H54 (cell line): ENCODE data around the gene CCDC28A.

Experiments used
- DNase-seq: peaks from one replicate; pipeline ENCODE4 v3.0.0; 2011; ENCODE audit warnings: low spot score, mixed read lengths; ENCODE audit not compliant: insufficient read length
- FAIRE-seq: peaks from 3 replicates; lab custom pipeline; 2011; peaks lifted over from hg19 to GRCh38; lab: Jason Lieb, UNC
- POLR2A ChIP-seq: IDR thresholded peaks from 2 replicates; pipeline ENCODE4 v1.6.1; 2011; ENCODE audit warnings: low read depth, mild to moderate bottlenecking, low read length

CCDC28A gene

GRCh38 chr6:138772596-138773176 is 883 bp upstream of the CCDC28A start:
- DNase-seq (no peak), FAIRE-seq (no peak)
- TF ChIP-seq POLR2A = no peak

DNA sequence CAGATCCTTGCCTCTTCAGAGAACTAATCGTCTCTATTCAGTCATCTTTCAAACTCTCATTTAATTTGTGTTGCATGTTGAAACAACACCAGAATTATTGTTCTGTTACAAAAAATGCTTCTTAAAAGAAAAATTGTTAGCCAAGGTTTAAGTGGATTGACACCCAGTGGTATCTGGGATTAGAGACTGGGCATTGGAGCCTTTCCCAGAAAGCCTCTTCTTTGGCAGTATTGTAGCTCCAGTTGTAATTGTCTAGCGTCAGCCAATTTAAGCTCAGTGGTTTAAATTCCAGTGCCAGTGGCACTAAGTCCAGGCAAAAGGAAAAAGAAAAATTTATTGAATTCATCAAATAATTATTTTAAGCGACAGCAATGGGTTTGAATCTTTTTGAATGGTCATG is 801 bp downstream of the CCDC28A start:
- no peak for TF ChIP-seq POLR2A
- FAIRE-seq (no peak), DNase-seq (no peak)

DNA sequence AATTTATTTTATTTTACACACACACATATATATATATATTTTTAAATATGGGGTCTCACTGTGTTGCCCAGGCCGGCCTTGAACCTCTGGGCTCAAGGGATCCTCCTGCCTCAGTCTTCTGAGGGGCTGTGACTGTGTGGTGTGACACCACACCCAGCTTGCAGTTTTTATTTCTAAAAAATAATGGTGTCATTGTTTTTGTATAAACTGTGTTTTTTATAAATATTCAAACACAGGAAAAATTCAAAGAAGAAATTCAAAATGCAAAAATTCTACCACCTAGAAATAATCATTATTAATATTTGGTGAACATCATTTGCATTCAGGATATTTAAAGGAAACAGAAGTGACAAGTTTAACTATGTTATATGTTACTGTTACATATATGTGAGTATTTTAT is 3.1 kb downstream of the CCDC28A start:
- FAIRE-seq (no peak), DNase-seq (no peak)
- no peak for TF ChIP-seq POLR2A

GRCh38 chr6:138778331-138778730 is 4.8 kb downstream of the CCDC28A start:
- FAIRE-seq (no peak), DNase-seq (no peak)
- no peak for TF ChIP-seq POLR2A

DNA sequence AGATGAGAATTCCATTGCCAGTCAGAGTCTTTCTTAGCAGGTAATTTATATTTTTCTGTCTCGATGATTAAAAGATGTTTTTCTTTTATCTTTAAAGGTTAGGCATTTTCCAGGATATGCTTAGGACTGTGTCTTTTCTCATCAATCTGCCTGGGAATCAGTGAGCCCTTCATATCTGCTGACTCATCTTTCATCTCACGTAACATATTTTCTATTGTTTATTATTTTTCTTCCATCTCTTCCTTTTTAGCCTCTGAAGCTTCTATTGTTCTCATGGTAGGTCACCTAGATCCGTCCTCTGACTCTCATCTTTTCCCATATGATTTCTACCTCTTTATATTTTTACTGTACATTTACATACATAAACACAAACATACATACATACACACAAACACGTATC is 8.7 kb downstream of the CCDC28A start:
- DNase-seq (no peak), FAIRE-seq (no peak)
- no peak for TF ChIP-seq POLR2A

DNA sequence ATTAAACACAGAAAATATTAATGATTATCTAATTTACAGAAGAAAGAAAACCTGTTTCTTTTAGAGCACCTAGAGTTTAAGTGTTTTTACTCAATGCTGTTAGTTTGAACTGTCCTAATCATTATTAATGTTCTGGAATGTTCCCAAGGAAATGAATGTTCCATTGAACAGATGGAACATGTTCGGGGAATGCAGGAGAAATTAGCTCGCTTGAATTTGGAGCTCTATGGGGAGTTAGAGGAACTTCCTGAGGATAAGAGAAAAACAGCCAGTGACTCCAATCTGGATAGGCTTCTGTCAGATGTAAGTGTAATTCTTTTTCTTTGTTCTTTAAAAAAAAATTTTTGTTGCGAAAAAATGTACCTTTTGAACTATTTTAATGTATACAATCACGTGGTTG is 11.5 kb downstream of the CCDC28A start:
- no peak for DNase-seq
- no peak for FAIRE-seq
- no peak for TF ChIP-seq POLR2A

- DNase-seq (no peak), FAIRE-seq (no peak)
Observed at GRCh38 chr6:138785980-138786379, 12.4 kb downstream of the CCDC28A start.

GRCh38 chr6:138787138-138787537 is 13.6 kb downstream of the CCDC28A start:
- no peak for FAIRE-seq
- DNase-seq = no peak
- TF ChIP-seq POLR2A = no peak

More at GRCh38 chr6:138785980-138786379, 12.4 kb downstream of the CCDC28A start:
- no peak for TF ChIP-seq POLR2A

DNA sequence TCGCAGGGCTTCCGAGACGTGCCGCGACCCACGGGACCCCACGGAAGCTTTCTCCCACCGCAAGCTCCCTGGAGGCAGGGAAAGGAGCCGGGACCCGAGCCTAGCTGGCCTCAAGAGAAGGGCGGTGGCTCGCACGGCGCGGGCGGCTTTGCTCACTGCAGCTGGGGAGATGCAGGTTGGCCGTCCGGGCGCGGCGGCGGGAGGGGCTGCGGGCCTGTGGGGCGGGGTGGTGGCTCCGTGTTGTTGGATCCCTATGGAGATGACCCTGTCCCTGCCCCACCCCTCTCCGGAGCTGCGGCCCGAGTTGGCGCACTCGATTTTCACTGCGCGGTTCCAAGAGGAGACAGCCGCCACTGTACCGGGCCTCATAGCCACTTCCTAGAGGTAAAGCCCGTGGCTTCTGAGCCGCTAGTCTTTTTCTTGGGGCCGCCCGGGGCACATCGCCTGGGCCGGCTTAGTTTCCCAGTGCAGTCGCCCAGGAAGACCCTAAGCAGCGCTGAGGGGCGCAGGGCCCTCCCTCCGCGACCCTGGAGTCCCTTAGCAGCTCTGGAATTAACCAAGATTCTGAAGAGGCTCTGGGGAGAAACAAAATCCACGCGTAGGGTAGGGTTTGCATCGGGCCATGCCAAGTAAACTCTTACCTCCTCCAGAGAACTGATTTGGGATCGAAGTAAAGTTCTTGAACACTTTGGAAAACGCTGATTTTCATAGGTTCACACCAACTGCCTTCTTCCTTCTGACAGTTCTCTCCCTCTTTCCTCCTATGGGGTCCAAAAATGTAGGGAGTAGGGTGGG is 22.4 kb downstream of the CCDC28A start, which contains the start of gene ECT2L:
ECT2L (plus strand) TSS at position 279 of the 795 bp plus-strand sequence. CDS start 17,188 bp downstream, outside the sequence.
- FAIRE-seq (no peak), DNase-seq (no peak)
- no peak for TF ChIP-seq POLR2A

GRCh38 chr6:138796771-138797170 is 23.2 kb downstream of the CCDC28A start:
- DNase-seq (no peak), FAIRE-seq (no peak)
- no peak for TF ChIP-seq POLR2A

GRCh38 chr6:138797806-138798446 is 24.4 kb downstream of the CCDC28A start:
- no peak for TF ChIP-seq POLR2A
- FAIRE-seq (no peak), DNase-seq (no peak)

DNA sequence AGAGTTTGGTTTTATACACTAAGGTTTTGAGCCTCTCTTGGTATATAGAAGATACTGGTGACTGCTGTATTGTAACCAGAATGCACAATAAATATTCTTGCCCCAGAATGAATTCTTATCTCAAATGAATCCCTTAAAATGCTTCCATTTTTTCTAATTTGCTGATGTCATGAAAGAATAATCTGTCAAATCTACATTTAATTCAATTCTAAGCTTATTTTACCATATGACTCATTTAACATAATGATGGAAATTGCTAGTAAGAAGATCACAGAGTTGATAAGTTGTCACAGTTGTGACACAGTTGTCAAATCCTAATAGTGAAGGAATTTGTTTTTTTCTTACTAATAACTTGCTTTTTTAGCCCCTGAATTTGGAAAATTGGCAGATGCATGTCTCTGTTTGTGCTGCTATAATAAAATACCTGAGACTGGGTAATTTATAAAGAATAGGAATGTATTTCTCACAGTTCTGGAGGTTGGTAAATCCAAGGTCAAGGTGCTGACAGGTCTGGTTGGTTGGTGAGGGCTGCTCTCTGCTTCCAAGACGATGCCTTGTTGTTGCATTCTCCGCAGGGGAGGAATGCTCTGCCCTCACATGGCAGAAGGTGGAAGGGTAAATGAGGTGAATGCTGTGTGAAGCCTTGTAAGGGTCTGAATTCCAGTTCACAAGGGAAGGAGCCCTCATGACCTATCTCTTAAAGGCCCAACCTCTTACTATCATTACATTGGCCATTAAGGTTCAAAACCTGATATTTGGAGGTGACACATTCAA is 27.0 kb downstream of the CCDC28A start:
- DNase-seq (no peak), FAIRE-seq (no peak)
- TF ChIP-seq POLR2A = no peak

GRCh38 chr6:138803331-138803730 is 29.8 kb downstream of the CCDC28A start:
- FAIRE-seq (no peak), DNase-seq (no peak)
- TF ChIP-seq POLR2A = no peak

GRCh38 chr6:138803861-138804260 is 30.3 kb downstream of the CCDC28A start:
- TF ChIP-seq POLR2A = no peak
- DNase-seq = no peak
- FAIRE-seq = no peak
